K562 (cell line): Measurements from ENCODE around the gene EMX1.

Source experiments
- EZH2 ChIP-seq: IDR thresholded peaks from 2 replicates; pipeline ENCODE4 v1.6.1; 2012; ENCODE audit warnings: low read depth, mild to moderate bottlenecking, inconsistent platforms, low read length, borderline replicate concordance
- GTF2F1 ChIP-seq: IDR thresholded peaks from 2 replicates; pipeline ENCODE4 v1.6.1; 2011; ENCODE audit warnings: low read depth, low read length, improper control_type of control experiment
- JUND ChIP-seq, 2 experiments: IDR thresholded peaks; 2 replicates in 1 of 2; 3 replicates in 1 of 2; pipeline ENCODE4 v1.6.1; 2011; ENCODE audit warnings: borderline replicate concordance in 2 of 2, low read depth in 2 of 2, low read length in 2 of 2, improper control_type of control experiment in 1 of 2, missing biosample characterization in 1 of 2, missing genetic modification characterization in 1 of 2, missing genetic modification reagents in 1 of 2
- PREB ChIP-seq: sonication (generic); formaldehyde crosslinking; IDR thresholded peaks from 2 replicates; pipeline ENCODE4 v1.8.1; 2023; ENCODE audit warnings: mild to moderate bottlenecking, missing genetic modification reagents
- RCOR1 ChIP-seq, 2 experiments: IDR thresholded peaks; 2 replicates each; pipeline ENCODE4 v1.6.1; 2012; ENCODE audit warnings: low read depth in 2 of 2, low read length in 2 of 2, borderline replicate concordance in 1 of 2, improper control_type of control experiment in 1 of 2
- SMARCC2 ChIP-seq: fragments of 450-650 bp; IDR thresholded peaks from 2 replicates; pipeline ENCODE4 v1.6.1; 2017; ENCODE audit warnings: antibody characterized with exemption, moderate library complexity, mild to moderate bottlenecking, low read depth
- TSHZ1 ChIP-seq: fragments of 250-450 bp; sonication (Bioruptor Pico); IDR thresholded peaks from 2 replicates; pipeline ENCODE4 v1.4.0; 2020; ENCODE audit warnings: mild to moderate bottlenecking, moderate library complexity
- ZEB2 ChIP-seq: fragments of 450-650 bp; IDR thresholded peaks from 2 replicates; pipeline ENCODE4 v1.6.1; 2016
- ZNF184 ChIP-seq: sonication (generic); formaldehyde crosslinking; IDR thresholded peaks from 2 replicates; pipeline ENCODE4 v1.5.0; 2020; ENCODE audit warnings: missing genetic modification reagents
- ZNF232 ChIP-seq: sonication (generic); formaldehyde crosslinking; IDR thresholded peaks from 2 replicates; pipeline ENCODE4 v1.8.0; 2022; ENCODE audit warnings: mild to moderate bottlenecking, missing genetic modification reagents
- ZNF311 ChIP-seq: fragments of 250-450 bp; sonication (Bioruptor Pico); IDR thresholded peaks from 2 replicates; pipeline ENCODE4 v1.4.0; 2020; ENCODE audit warnings: mild to moderate bottlenecking, moderate library complexity
- ZNF609 ChIP-seq: sonication (generic); formaldehyde crosslinking; IDR thresholded peaks from 2 replicates; pipeline ENCODE4 v1.8.1; 2023; ENCODE audit warnings: missing genetic modification reagents, mild to moderate bottlenecking, borderline replicate concordance

- TF ChIP-seq ZNF311 (CRISPR knock-in tag) (no peak), EZH2 (no peak), ZEB2 (no peak), RCOR1 (IDR thresholded peaks at IDR 0.05; ENCODE audit: borderline replicate concordance in 1 of 2, low read depth in 2 of 2, low read length in 2 of 2) (no peak), ZNF609 (CRISPR knock-in tag) (no peak), SMARCC2 (no peak), JUND (IDR thresholded peaks at IDR 0.05; ENCODE audit: borderline replicate concordance, low read depth, low read length) (no peak), JUND (tag; IDR thresholded peaks at IDR 0.05; ENCODE audit: borderline replicate concordance, low read depth, low read length) (no peak), ZNF232 (CRISPR knock-in tag) (no peak), ZNF184 (CRISPR knock-in tag) (no peak), GTF2F1 (no peak), TSHZ1 (no peak), PREB (CRISPR knock-in tag) (no peak)
Measured at GRCh38 chr2:72959554-72959953, 42.2 kb downstream of the EMX1 start.
